GM19372 (cell line): ENCODE measurements around the gene WIPF1.

Source experiments
- ATAC-seq: cut with Tn5 transposase; IDR thresholded peaks from one replicate; pipeline ENCODE4 v1.9.1; 2021; ENCODE audit warnings: mild to moderate bottlenecking, low read depth, moderate library complexity; ENCODE audit not compliant: unreplicated experiment

The WIPF1 gene

GRCh38 chr2:174599310-174599921, 1.8 kb upstream of the WIPF1 start:
- ATAC-seq = no peak

- no peak for ATAC-seq
Measured at GRCh38 chr2:174597009-174597344, 627 bp downstream of the WIPF1 start.

GRCh38 chr2:174595891-174596397, 1.7 kb downstream of the WIPF1 start:
- ATAC-seq = no peak

GRCh38 chr2:174595116-174595809, 2.3 kb downstream of the WIPF1 start:
- no peak for ATAC-seq

- ATAC-seq = no peak
Measured at GRCh38 chr2:174594456-174594855, 3.1 kb downstream of the WIPF1 start.

- ATAC-seq = peak; percentile 63
Measured at GRCh38 chr2:174593574-174594203, 3.9 kb downstream of the WIPF1 start.

GRCh38 chr2:174593041-174593440, 4.6 kb downstream of the WIPF1 start:
- ATAC-seq = no peak

- no peak for ATAC-seq
Measured at GRCh38 chr2:174591740-174592139, 5.9 kb downstream of the WIPF1 start.

- no peak for ATAC-seq
Measured at GRCh38 chr2:174590928-174591648, 6.5 kb downstream of the WIPF1 start.

GRCh38 chr2:174590346-174590745, 7.3 kb downstream of the WIPF1 start:
- ATAC-seq = no peak

GRCh38 chr2:174589334-174589733, 8.3 kb downstream of the WIPF1 start:
- no peak for ATAC-seq

GRCh38 chr2:174588463-174588862, 9.1 kb downstream of the WIPF1 start:
- ATAC-seq = no peak

GRCh38 chr2:174587579-174587978, 10.0 kb downstream of the WIPF1 start:
- ATAC-seq = no peak

GRCh38 chr2:174586418-174587295, 10.9 kb downstream of the WIPF1 start:
- no peak for ATAC-seq

- no peak for ATAC-seq
Measured at GRCh38 chr2:174585657-174586252, 11.8 kb downstream of the WIPF1 start.

GRCh38 chr2:174585146-174585545, 12.5 kb downstream of the WIPF1 start:
- no peak for ATAC-seq

- no peak for ATAC-seq
Measured at GRCh38 chr2:174581491-174581890, 16.1 kb downstream of the WIPF1 start.

- no peak for ATAC-seq
Measured at GRCh38 chr2:174580951-174581350, 16.7 kb downstream of the WIPF1 start.

- peak; percentile 44 for ATAC-seq
Measured at GRCh38 chr2:174577967-174578589, 19.5 kb downstream of the WIPF1 start.
